H1 (cell line): ENCODE results near the gene CELF5. TPM values are rescaled to one million over a fixed set of nuclear protein-coding genes. Genes with fewer than 3 reads are reported as not detected.

Experiments
- CTCF ChIA-PET: fragments of 300-600 bp; sonication (Branson Sonifier 250); formaldehyde crosslinking; loops from one replicate; lab custom pipeline; 2021; ENCODE audit not compliant: partially characterized antibody; lab: Charles Lee
- POLR2A ChIA-PET: fragments of 300-600 bp; sonication (Branson Sonifier 250); formaldehyde crosslinking; loops from one replicate; lab custom pipeline; 2021; ENCODE audit warnings: inconsistent platforms; ENCODE audit not compliant: partially characterized antibody; lab: Charles Lee
- DNase-seq, 2 experiments: peaks; one replicate each; pipeline versions ENCODE4 v3.0.0 to v3.0.0-alpha.2; 2010 to 2022; ENCODE audit warnings: low spot score in 2 of 2, low read depth in 1 of 2, mixed read lengths in 1 of 2
- FAIRE-seq: peaks from 2 replicates; lab custom pipeline; 2011; peaks lifted over from hg19 to GRCh38; lab: Jason Lieb, UNC
- H2AFZ ChIP-seq: 2 replicates; pipeline ENCODE4 v1.8.1; 2012; ENCODE audit warnings: low read length, inconsistent platforms
- H2AK5ac ChIP-seq: 2 replicates; pipeline ENCODE4 v1.6.1; 2013; ENCODE audit warnings: low read depth, low read length
- H2BK120ac ChIP-seq: replicated peaks from 2 replicates; pipeline ENCODE3; 2013; ENCODE audit warnings: low read depth, low read length, inconsistent platforms
- H2BK12ac ChIP-seq: 2 replicates; pipeline ENCODE4 v1.6.1; 2013; ENCODE audit warnings: low read depth, low read length
- H2BK15ac ChIP-seq: 2 replicates; pipeline ENCODE4 v1.6.1; 2013; ENCODE audit warnings: low read length
- H2BK20ac ChIP-seq: 2 replicates; pipeline ENCODE4 v1.6.1; 2013; ENCODE audit warnings: low read length
- H2BK5ac ChIP-seq: 2 replicates; pipeline ENCODE4 v1.6.1; 2013; ENCODE audit warnings: low read depth, low read length
- H3K14ac ChIP-seq: 2 replicates; pipeline ENCODE4 v1.6.1; 2013; ENCODE audit warnings: inconsistent platforms; ENCODE audit not compliant: insufficient read length
- H3K18ac ChIP-seq: 2 replicates; pipeline ENCODE4 v1.6.1; 2013; ENCODE audit warnings: low read length; ENCODE audit errors: extremely low read depth
- H3K23ac ChIP-seq: 2 replicates; pipeline ENCODE4 v1.6.1; 2013; ENCODE audit warnings: inconsistent platforms; ENCODE audit not compliant: insufficient read length
- H3K23me2 ChIP-seq: 2 replicates; pipeline ENCODE4 v1.6.1; 2013; ENCODE audit warnings: low read depth, low read length
- H3K27ac ChIP-seq: 2 replicates; pipeline ENCODE4 v1.6.1; 2011; ENCODE audit warnings: low read depth, low read length, inconsistent platforms
- H3K27me3 ChIP-seq, 4 experiments: replicated peaks in 1 of 4; 1 replicate in 1 of 4; 2 replicates in 3 of 4; pipeline versions ENCODE4 v1.6.1 to v1.8.1; 2011 to 2013; ENCODE audit warnings: low read length in 3 of 4, mild to moderate bottlenecking in 3 of 4, inconsistent platforms in 2 of 4, mixed read lengths in 2 of 4, moderate library complexity in 1 of 4; ENCODE audit not compliant: control insufficient read depth in 3 of 4, insufficient read depth in 3 of 4; ENCODE audit errors: extremely low read depth in 1 of 4
- H3K36me3 ChIP-seq, 4 experiments: 2 replicates each; pipeline versions ENCODE4 v1.6.1 to v1.8.1; 2011 to 2013; ENCODE audit warnings: mild to moderate bottlenecking in 4 of 4, low read length in 3 of 4, moderate library complexity in 2 of 4, control low read depth in 1 of 4, inconsistent platforms in 1 of 4; ENCODE audit not compliant: insufficient read depth in 4 of 4, control insufficient read depth in 2 of 4
- H3K4ac ChIP-seq: replicated peaks from 2 replicates; pipeline ENCODE3; 2013; ENCODE audit warnings: low read length, low read depth, mixed read lengths, inconsistent platforms; ENCODE audit not compliant: insufficient read length
- H3K4me1 ChIP-seq, 4 experiments: replicated peaks in 1 of 4; 1 replicate in 1 of 4; 2 replicates in 3 of 4; pipeline versions ENCODE4 v1.6.1 to v1.8.1; 2011 to 2013; ENCODE audit warnings: low read length in 3 of 4, inconsistent platforms in 2 of 4, mixed read lengths in 1 of 4; ENCODE audit not compliant: insufficient read depth in 4 of 4, control insufficient read depth in 3 of 4
- H3K4me2 ChIP-seq, 2 experiments: 2 replicates each; pipeline versions ENCODE4 v1.6.1 to v1.8.1; 2011 to 2013; ENCODE audit warnings: low read depth in 2 of 2, low read length in 2 of 2, control low read depth in 1 of 2, inconsistent platforms in 1 of 2, mild to moderate bottlenecking in 1 of 2; ENCODE audit not compliant: insufficient read depth in 1 of 2
- H3K4me3 ChIP-seq, 4 experiments: fragments of 200-600, 300-600 bp in 1 of 4; sonication (generic), shearing (Covaris generic), sonication (Bioruptor Twin) in 1 of 4; 2 replicates each; pipeline versions ENCODE4 v1.5.1 to v1.8.1; 2011 to 2016; ENCODE audit warnings: low read length in 4 of 4, low read depth in 3 of 4, control low read depth in 2 of 4, inconsistent platforms in 2 of 4, mild to moderate bottlenecking in 2 of 4, mixed read lengths in 1 of 4, moderate library complexity in 1 of 4; ENCODE audit not compliant: insufficient read depth in 2 of 4; ENCODE audit errors: extremely low read depth in 1 of 4
- H3K56ac ChIP-seq: replicated peaks from 2 replicates; pipeline ENCODE3; 2013; ENCODE audit warnings: low read depth, mild to moderate bottlenecking, mixed read lengths, low read length, inconsistent platforms; ENCODE audit not compliant: insufficient read length
- H3K79me1 ChIP-seq: 2 replicates; pipeline ENCODE4 v1.6.1; 2013; ENCODE audit warnings: low read depth, low read length, control low read depth
- H3K79me2 ChIP-seq, 2 experiments: 2 replicates each; pipeline versions ENCODE4 v1.6.1 to v1.8.1; 2012 to 2013; ENCODE audit warnings: low read length in 2 of 2, mild to moderate bottlenecking in 2 of 2, inconsistent platforms in 1 of 2; ENCODE audit not compliant: insufficient read depth in 2 of 2, control insufficient read depth in 1 of 2
- H3K9ac ChIP-seq, 4 experiments: replicated peaks in 1 of 4; 1 replicate in 1 of 4; 2 replicates in 3 of 4; pipeline versions ENCODE4 v1.6.1 to v1.8.1; 2011 to 2013; ENCODE audit warnings: low read depth in 3 of 4, low read length in 3 of 4, control low read depth in 2 of 4, mild to moderate bottlenecking in 2 of 4, moderate library complexity in 2 of 4, inconsistent platforms in 1 of 4; ENCODE audit errors: extremely low read depth in 1 of 4
- H3K9me3 ChIP-seq, 2 experiments: 2 replicates each; pipeline versions ENCODE4 v1.6.1 to v1.8.1; 2012 to 2013; ENCODE audit warnings: mild to moderate bottlenecking in 2 of 2, moderate library complexity in 2 of 2, control low read depth in 1 of 2, inconsistent platforms in 1 of 2, low read depth in 1 of 2, low read length in 1 of 2, mixed read lengths in 1 of 2; ENCODE audit not compliant: insufficient read depth in 2 of 2
- H4K20me1 ChIP-seq, 2 experiments: replicated peaks in 1 of 2; 2 replicates each; pipeline versions ENCODE3 to v1.8.1; 2011 to 2013; ENCODE audit warnings: inconsistent platforms in 2 of 2, low read length in 2 of 2, mild to moderate bottlenecking in 1 of 2; ENCODE audit not compliant: insufficient read depth in 2 of 2, control insufficient read depth in 1 of 2
- H4K5ac ChIP-seq: 2 replicates; pipeline ENCODE4 v1.6.1; 2013; ENCODE audit warnings: low read length, low read depth, mixed read lengths, inconsistent platforms; ENCODE audit not compliant: insufficient read length
- H4K8ac ChIP-seq: 2 replicates; pipeline ENCODE4 v1.8.0; 2013; ENCODE audit warnings: mild to moderate bottlenecking, moderate library complexity, low read length, inconsistent platforms; ENCODE audit not compliant: insufficient read depth; ENCODE audit errors: extremely low read depth
- H4K91ac ChIP-seq: replicated peaks from 2 replicates; pipeline ENCODE3; 2013; ENCODE audit warnings: low read length, mixed read lengths, inconsistent platforms; ENCODE audit not compliant: insufficient read length
- FOSL1 ChIP-seq: IDR thresholded peaks from 2 replicates; pipeline ENCODE4 v1.6.1; 2011; ENCODE audit warnings: mild to moderate bottlenecking, low read depth, low read length, moderate library complexity; ENCODE audit not compliant: insufficient read depth
- MAFK ChIP-seq: IDR thresholded peaks from 2 replicates; pipeline ENCODE4 v1.6.1; 2012; ENCODE audit warnings: low read depth, mild to moderate bottlenecking, improper control_type of control experiment, low read length
- PHF8 ChIP-seq: fragments of 200-600 bp; sonication (generic); conservative IDR thresholded peaks from 2 replicates; pipeline ENCODE4 v1.7.1; 2012; ENCODE audit warnings: low read depth, mild to moderate bottlenecking, inconsistent platforms, low read length, moderate library complexity
- POLR2AphosphoS5 ChIP-seq: IDR thresholded peaks from 2 replicates; pipeline ENCODE4 v1.6.1; 2011; ENCODE audit warnings: low read depth, low read length
- POU5F1 ChIP-seq: IDR thresholded peaks from 2 replicates; pipeline ENCODE4 v1.6.1; 2011; ENCODE audit warnings: low read depth, mild to moderate bottlenecking, low read length, moderate library complexity
- SP2 ChIP-seq: IDR thresholded peaks from 2 replicates; pipeline ENCODE4 v1.6.1; 2012; ENCODE audit warnings: mild to moderate bottlenecking, low read length, inconsistent platforms
- SP4 ChIP-seq: IDR thresholded peaks from 2 replicates; pipeline ENCODE4 v1.6.1; 2012; ENCODE audit warnings: low read length, inconsistent platforms
- TCF12 ChIP-seq: IDR thresholded peaks from 2 replicates; pipeline ENCODE4 v1.6.1; 2011; ENCODE audit warnings: low read depth, mild to moderate bottlenecking, low read length
- WGBS, 2 experiments: shearing (Covaris generic) in 1 of 2; methylation state at CpG; one replicate each; pipeline versions ENCODE4 v1.1.6 to v1.1.7; 2013 to 2015; ENCODE audit warnings: low lambda C conversion rate in 2 of 2, mixed read lengths in 2 of 2, inconsistent platforms in 1 of 2, low coverage in 1 of 2, missing lambda C conversion rate in 1 of 2; ENCODE audit not compliant: insufficient replicate concordance in 2 of 2, insufficient coverage in 1 of 2, insufficient read length in 1 of 2; ENCODE audit errors: extremely low coverage in 1 of 2, missing lambda C conversion rate in 1 of 2; 5-methylcytosine and 5-hydroxymethylcytosine counted together
- polyA plus RNA-seq, 7 experiments: library from polyadenylated mRNA; depleted of rRNA in 3 of 7; stranded (reverse) in 5 of 7; unstranded in 2 of 7; fragments of >200 nt in 5 of 7; fragments of 200-250 nt in 2 of 7; gene quantifications; 1 replicate in 5 of 7; 2 replicates in 1 of 7; 4 replicates in 1 of 7; pipeline versions ENCODE4 v1.2.1 to v1.2.3, GENCODE V29; 2011 to 2013; ENCODE audit warnings: missing spikeins in 2 of 7, mixed read lengths in 2 of 7
- total RNA-seq: library from RNA; stranded (reverse); fragmentation: NEBNext Ultra II Directional; extraction: Animal tissue kit (Norgen Biotek cat#: 25700); gene quantifications from 2 replicates; pipeline ENCODE4 v1.2.1, GENCODE V29; 2021
- TF ChIP-seq, protein P1 (sequence below), 3 experiments: IDR thresholded peaks; 1 replicate in 2 of 3; 2 replicates in 1 of 3; pipeline versions ENCODE4 v1.5.1 to v1.6.1; 2011; ENCODE audit warnings: low read length in 3 of 3, mild to moderate bottlenecking in 3 of 3, inconsistent platforms in 2 of 3, low read depth in 1 of 3, moderate library complexity in 1 of 3; ENCODE audit not compliant: insufficient read depth in 1 of 3; ENCODE audit errors: control extremely low read depth in 1 of 3
- TF ChIP-seq, protein P2 (sequence below): IDR thresholded peaks from 2 replicates; pipeline ENCODE4 v1.6.1; 2012; ENCODE audit warnings: inconsistent platforms
- TF ChIP-seq, protein P3 (sequence below): IDR thresholded peaks from 2 replicates; pipeline ENCODE4 v1.6.1; 2011; ENCODE audit warnings: low read length, improper control_type of control experiment

CELF5 gene
- total and polyA plus RNA-seq, 2 of the 8 experiments (the other 6 are each of a cell fraction or from before 2014, with no cell fraction given) = 9.8 to 15.0 TPM

DNA sequence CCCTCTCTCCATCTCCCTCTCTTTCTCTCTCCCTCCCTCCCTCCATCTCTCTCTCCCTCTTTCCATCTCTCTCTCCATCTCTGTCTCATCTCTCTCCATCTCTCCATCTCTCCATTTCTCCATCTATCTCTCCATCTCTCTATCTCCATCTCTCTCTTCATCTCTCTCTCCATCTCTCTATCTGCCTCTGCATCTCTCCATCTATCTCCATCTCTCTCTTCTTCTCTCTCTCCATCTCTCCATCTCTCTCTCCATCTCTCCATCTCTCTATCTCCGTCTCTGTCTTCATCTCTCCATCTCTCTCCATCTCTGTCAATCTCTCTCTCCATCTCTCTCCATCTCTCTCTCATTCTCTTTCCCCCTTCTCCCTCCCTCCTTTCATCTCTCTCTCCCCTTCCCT is 85.8 kb downstream of the CELF5 start:
- FAIRE-seq = no peak

More for the DNA sequence above, 85.8 kb downstream of the CELF5 start:
- Histone ChIP-seq H2BK120ac (no peak overlapping the region), H3K14ac (no peak overlapping the region), H2AFZ (no peak overlapping the region), H4K5ac (no peak overlapping the region), H2BK5ac (no peak overlapping the region), H3K9me3 (no peaks in the 10 kb centered on the region), H2BK20ac (no peak overlapping the region), H3K4me3 (no peak overlapping the region), H3K4me1 (0 out of 7 replicates have a peak, but pooled peaks cover 0 to 2% (median 0%) of the 10 kb centered on the region in 4 experiments), H3K4me2 (no peak overlapping the region), H2BK12ac (no peak overlapping the region), H4K91ac (no peak overlapping the region), H3K27ac (no peak overlapping the region), H3K79me2 (no peaks in the 10 kb centered on the region), H3K23me2 (no peaks in the 10 kb centered on the region; the same call in 1 of the 2 replicates), H3K27me3 (peaks cover 0 to 10% (median 3%) of the 10 kb centered on the region in 4 experiments; a peak in 3 of 7 replicates), H2AK5ac (no peak overlapping the region), H2BK15ac (no peak overlapping the region), H3K4ac (no peak overlapping the region), H3K56ac (no peak overlapping the region), H3K9ac (no peak overlapping the region), H3K23ac (no peak overlapping the region), H4K8ac (no peak overlapping the region), H3K79me1 (no peaks in the 10 kb centered on the region), H3K18ac (no peak overlapping the region), H4K20me1 (no peaks in the 10 kb centered on the region), H3K36me3 (no peaks in the 10 kb centered on the region)
- ChIA-PET POLR2A (no interaction called here), CTCF (no interaction called here)
- DNase-seq = no peak
- no peak for TF ChIP-seq SP4
- TF ChIP-seq MAFK = no peak
- TF ChIP-seq, protein P1, sequence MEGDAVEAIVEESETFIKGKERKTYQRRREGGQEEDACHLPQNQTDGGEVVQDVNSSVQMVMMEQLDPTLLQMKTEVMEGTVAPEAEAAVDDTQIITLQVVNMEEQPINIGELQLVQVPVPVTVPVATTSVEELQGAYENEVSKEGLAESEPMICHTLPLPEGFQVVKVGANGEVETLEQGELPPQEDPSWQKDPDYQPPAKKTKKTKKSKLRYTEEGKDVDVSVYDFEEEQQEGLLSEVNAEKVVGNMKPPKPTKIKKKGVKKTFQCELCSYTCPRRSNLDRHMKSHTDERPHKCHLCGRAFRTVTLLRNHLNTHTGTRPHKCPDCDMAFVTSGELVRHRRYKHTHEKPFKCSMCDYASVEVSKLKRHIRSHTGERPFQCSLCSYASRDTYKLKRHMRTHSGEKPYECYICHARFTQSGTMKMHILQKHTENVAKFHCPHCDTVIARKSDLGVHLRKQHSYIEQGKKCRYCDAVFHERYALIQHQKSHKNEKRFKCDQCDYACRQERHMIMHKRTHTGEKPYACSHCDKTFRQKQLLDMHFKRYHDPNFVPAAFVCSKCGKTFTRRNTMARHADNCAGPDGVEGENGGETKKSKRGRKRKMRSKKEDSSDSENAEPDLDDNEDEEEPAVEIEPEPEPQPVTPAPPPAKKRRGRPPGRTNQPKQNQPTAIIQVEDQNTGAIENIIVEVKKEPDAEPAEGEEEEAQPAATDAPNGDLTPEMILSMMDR (IDR thresholded peaks at IDR 0.05; ENCODE audit: control extremely low read depth in 1 of 3, insufficient read depth in 1 of 3, low read depth in 1 of 3, low read length in 3 of 3) = no peak
- TF ChIP-seq FOSL1 = no peak
- TF ChIP-seq, protein P2, sequence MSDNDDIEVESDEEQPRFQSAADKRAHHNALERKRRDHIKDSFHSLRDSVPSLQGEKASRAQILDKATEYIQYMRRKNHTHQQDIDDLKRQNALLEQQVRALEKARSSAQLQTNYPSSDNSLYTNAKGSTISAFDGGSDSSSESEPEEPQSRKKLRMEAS = no peak
- TF ChIP-seq SP2 = no peak
- no peak for TF ChIP-seq POU5F1
- no peak for TF ChIP-seq TCF12
- TF ChIP-seq PHF8 = no peak
- TF ChIP-seq POLR2AphosphoS5 = no peak
- TF ChIP-seq, protein P3, sequence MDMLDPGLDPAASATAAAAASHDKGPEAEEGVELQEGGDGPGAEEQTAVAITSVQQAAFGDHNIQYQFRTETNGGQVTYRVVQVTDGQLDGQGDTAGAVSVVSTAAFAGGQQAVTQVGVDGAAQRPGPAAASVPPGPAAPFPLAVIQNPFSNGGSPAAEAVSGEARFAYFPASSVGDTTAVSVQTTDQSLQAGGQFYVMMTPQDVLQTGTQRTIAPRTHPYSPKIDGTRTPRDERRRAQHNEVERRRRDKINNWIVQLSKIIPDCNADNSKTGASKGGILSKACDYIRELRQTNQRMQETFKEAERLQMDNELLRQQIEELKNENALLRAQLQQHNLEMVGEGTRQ = no peak
- 50 to 100% methylated on average over 1 of the region's 1 CpG for WGBS, 2 experiments
